ENCODE results near the gene OR6P1.

OR6P1 gene

GRCh38 chr1:158563853-158564252, 6.5 kb downstream of the OR6P1 start:
- no peak overlapping the region for H3K4me2 ChIP-seq (ENCODE audit: low read length)
- TF ChIP-seq CTCF (IDR thresholded peaks at IDR 0.05; ENCODE audit: low read depth, low read length) (no peak), EZH2phosphoT487 (IDR thresholded peaks at IDR 0.05; ENCODE audit: low read depth) (no peak)
- H2AFZ ChIP-seq (ENCODE audit: low read depth, low read length): no peak overlapping the region

DNA sequence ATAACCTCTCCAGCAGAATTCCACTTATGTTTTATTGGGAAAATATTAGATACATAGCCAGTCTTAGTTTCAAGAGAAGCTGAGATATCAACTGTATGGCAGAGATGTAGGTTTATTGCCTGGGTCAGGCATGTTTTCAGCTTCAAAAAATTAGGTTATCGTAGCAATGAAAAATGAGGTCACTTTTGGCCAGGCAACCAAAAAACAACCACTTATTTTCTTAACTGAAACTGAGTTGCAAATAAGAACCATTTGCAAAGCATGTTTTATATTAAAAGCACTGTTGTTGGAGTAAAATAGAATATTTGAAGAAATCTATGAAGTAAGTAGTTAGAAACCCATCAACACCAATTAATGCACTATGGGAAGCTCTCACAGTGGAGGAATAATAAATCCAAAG, 10.7 kb downstream of the OR6P1 start:
- TF ChIP-seq EZH2phosphoT487 (IDR thresholded peaks at IDR 0.05; ENCODE audit: low read depth) (no peak), CTCF (IDR thresholded peaks at IDR 0.05; ENCODE audit: low read depth, low read length) (no peak)
- no peaks in the 10 kb centered on the region for H3K9me3 ChIP-seq (ENCODE audit: insufficient read depth, low read length)
- no peak overlapping the region for H3K9ac ChIP-seq (ENCODE audit: low read length)
- H3K4me2 ChIP-seq (ENCODE audit: low read length): no peak overlapping the region
- H3K27me3 ChIP-seq (ENCODE audit: low read depth, low read length): no peaks in the 10 kb centered on the region
- no peaks in the 10 kb centered on the region for H3K36me3 ChIP-seq (replicated peaks; ENCODE audit: low read depth, low read length)
- H2AFZ ChIP-seq (ENCODE audit: low read depth, low read length): no peak overlapping the region
- peaks cover 3% of the 10 kb centered on the region; the same call in 1 of the 2 replicates for H3K4me1 ChIP-seq (ENCODE audit: low read length)
- no peaks in the 10 kb centered on the region for H4K20me1 ChIP-seq (ENCODE audit: insufficient read depth, low read length)
- H3K79me2 ChIP-seq (ENCODE audit: low read length): no peaks in the 10 kb centered on the region
- H3K4me3 ChIP-seq (ENCODE audit: low read length): no peak overlapping the region
- H3K27ac ChIP-seq (ENCODE audit: low read length): no peak overlapping the region

More at GRCh38 chr1:158563853-158564252, 6.5 kb downstream of the OR6P1 start:
- Histone ChIP-seq H3K4me1 (ENCODE audit: low read length) (peaks cover 4% of the 10 kb centered on the region; the same call in 1 of the 2 replicates), H3K27ac (ENCODE audit: low read length) (no peak overlapping the region), H4K20me1 (ENCODE audit: insufficient read depth, low read length) (no peaks in the 10 kb centered on the region), H3K9ac (ENCODE audit: low read length) (no peak overlapping the region), H3K9me3 (ENCODE audit: insufficient read depth, low read length) (no peaks in the 10 kb centered on the region), H3K79me2 (ENCODE audit: low read length) (no peaks in the 10 kb centered on the region), H3K36me3 (replicated peaks; ENCODE audit: low read depth, low read length) (no peaks in the 10 kb centered on the region), H3K27me3 (ENCODE audit: low read depth, low read length) (no peaks in the 10 kb centered on the region), H3K4me3 (ENCODE audit: low read length) (no peak overlapping the region)

DNA sequence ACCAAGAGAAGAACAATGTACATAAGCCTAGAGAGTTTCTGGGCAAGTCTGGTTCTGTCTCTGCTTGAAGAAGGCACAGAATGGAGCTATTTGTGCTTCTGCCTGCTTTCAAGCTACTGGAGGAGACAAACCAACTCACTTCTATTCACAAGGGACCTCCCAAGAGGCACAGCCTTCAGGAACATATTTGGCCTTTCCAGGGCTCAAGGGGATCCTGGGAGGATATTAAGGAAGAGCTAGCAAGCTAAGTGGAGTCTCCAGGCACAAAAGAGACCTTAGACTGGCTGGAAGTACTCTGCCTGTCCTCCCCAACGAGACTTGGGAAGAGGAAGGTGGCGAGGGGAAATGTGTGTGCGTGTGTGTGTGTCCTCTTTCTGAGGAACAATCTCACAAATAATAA, 16.0 kb downstream of the OR6P1 start, which contains the start of gene OR6Y1:
Gene OR6Y1, minus strand, starts transcription at position 54 of the 400 bp plus-strand sequence. CDS start 6,300 bp downstream, outside the sequence.
- H3K27ac ChIP-seq (ENCODE audit: low read length): no peak within 1 kb of the TSS
- no peak within 1 kb of the TSS for H2AFZ ChIP-seq (ENCODE audit: low read depth, low read length)

DNA sequence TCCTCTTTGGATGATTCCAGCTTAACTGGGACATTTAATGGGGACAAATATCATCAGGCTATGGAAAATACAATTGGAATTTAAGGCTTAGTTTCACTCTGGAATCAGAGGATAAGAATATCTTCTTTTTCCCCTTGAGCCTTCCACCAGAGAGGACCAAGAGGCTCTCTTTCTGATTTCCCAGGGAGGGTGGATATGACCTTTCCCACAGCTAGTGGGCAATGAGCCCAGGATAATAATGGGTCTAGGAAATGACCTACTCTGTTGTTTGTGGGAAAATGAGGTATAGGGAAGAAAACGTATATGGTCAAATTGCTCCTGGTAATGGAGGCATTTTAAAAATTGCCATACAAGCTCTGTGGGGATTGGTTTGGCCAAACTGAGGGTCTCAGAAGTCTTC, 18.1 kb downstream of the OR6P1 start:
- Histone ChIP-seq H3K4me3 (ENCODE audit: low read length) (no peak overlapping the region), H3K36me3 (replicated peaks; ENCODE audit: low read depth, low read length) (no peaks in the 10 kb centered on the region), H3K4me2 (ENCODE audit: low read length) (no peak overlapping the region), H3K9me3 (ENCODE audit: insufficient read depth, low read length) (no peaks in the 10 kb centered on the region), H3K27ac (ENCODE audit: low read length) (no peak overlapping the region), H3K9ac (ENCODE audit: low read length) (no peak overlapping the region), H2AFZ (ENCODE audit: low read depth, low read length) (no peak overlapping the region), H3K4me1 (ENCODE audit: low read length) (no peaks in the 10 kb centered on the region), H3K79me2 (ENCODE audit: low read length) (no peaks in the 10 kb centered on the region), H4K20me1 (ENCODE audit: insufficient read depth, low read length) (no peaks in the 10 kb centered on the region), H3K27me3 (ENCODE audit: low read depth, low read length) (no peaks in the 10 kb centered on the region)
- TF ChIP-seq CTCF (IDR thresholded peaks at IDR 0.05; ENCODE audit: low read depth, low read length): no peak
- no peak for TF ChIP-seq EZH2phosphoT487 (IDR thresholded peaks at IDR 0.05; ENCODE audit: low read depth)

More for the DNA sequence above, 16.0 kb downstream of the OR6P1 start, which contains the start of gene OR6Y1:
- Histone ChIP-seq H3K9me3 (ENCODE audit: insufficient read depth, low read length) (no peaks in the 10 kb centered on the region), H3K36me3 (replicated peaks; ENCODE audit: low read depth, low read length) (no peaks in the 10 kb centered on the region), H3K4me3 (ENCODE audit: low read length) (no peak within 1 kb of the TSS), H3K4me2 (ENCODE audit: low read length) (no peak within 1 kb of the TSS), H3K4me1 (ENCODE audit: low read length) (no peaks in the 10 kb centered on the region), H4K20me1 (ENCODE audit: insufficient read depth, low read length) (no peaks in the 10 kb centered on the region), H3K9ac (ENCODE audit: low read length) (no peak within 1 kb of the TSS), H3K27me3 (ENCODE audit: low read depth, low read length) (no peaks in the 10 kb centered on the region), H3K79me2 (ENCODE audit: low read length) (no peaks in the 10 kb centered on the region)
- no peak for TF ChIP-seq EZH2phosphoT487 (IDR thresholded peaks at IDR 0.05; ENCODE audit: low read depth)
- TF ChIP-seq CTCF (IDR thresholded peaks at IDR 0.05; ENCODE audit: low read depth, low read length): no peak
